ENCODE results near the gene CTNNA2. TPM values are rescaled to one million over a fixed set of nuclear protein-coding genes. Genes with fewer than 3 reads are reported as not detected.

The CTNNA2 gene
- total RNA-seq, 2 experiments from 2014 or later = not detected

DNA sequence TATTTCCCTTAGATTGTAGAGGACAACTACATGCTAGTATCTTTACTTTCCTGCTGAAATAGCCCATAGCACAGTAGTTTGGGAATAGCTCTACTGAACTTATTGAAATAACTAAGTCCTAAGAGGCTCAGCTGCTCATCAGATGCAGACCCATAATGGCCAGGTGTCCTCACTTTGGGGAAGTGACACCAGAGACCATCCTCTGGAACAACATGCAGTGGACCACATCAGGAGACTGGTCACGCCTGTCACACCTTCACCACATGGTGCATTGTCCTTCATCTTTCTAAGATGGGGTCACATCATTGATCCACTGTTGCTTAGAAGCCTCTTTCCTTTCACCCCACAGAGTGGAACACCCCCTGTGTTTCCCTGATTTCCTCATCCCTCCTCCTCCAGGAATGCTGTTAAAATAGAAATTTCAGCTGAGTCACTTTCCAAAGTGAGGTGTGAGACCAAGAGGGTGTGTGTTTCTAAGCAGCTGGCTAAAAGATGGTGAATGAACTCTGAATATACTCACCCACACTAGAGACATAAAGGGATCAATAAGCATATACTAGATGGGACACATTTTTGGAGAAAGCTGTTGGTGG is 1006.9 kb downstream of the CTNNA2 start:
- H3K4me3 Mint-ChIP-seq = no peak overlapping the region
- CTCF ChIA-PET = no interaction called here
- H3K27ac Mint-ChIP-seq = no peak overlapping the region
- no peak for DNase-seq
- no peaks in the 10 kb centered on the region for H3K9me3 Mint-ChIP-seq
- H3K4me1 Mint-ChIP-seq = no peaks in the 10 kb centered on the region
- H3K27me3 Mint-ChIP-seq = no peaks in the 10 kb centered on the region
- H3K36me3 Mint-ChIP-seq (ENCODE audit: low read depth) = no peaks in the 10 kb centered on the region
- POLR2A ChIA-PET = no interaction called here

DNA sequence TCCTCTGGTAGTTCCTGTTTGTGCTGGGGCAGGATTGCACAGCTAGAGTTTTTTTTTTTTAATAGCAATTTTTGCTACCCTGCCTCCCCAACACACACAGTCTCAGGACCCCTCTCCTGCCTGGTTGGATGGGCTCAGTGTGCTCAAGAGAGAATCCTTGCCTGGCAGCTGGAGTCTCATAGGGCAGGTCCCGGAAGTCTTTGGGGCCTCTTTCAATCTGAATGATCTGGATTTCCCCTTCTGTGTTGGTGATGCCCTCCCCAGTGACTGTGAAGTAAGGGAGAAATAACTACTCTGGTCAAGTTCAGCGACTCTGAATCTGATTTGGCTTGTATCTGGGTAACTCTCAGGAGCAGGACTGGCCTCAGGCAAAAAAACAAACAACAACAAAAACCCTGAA is 1012.3 kb downstream of the CTNNA2 start:
- ChIA-PET POLR2A (no interaction called here), CTCF (no interaction called here)
- H3K4me1 Mint-ChIP-seq = no peaks in the 10 kb centered on the region
- peaks cover 3% of the 10 kb centered on the region for H3K9me3 Mint-ChIP-seq
- H3K27ac Mint-ChIP-seq = no peak overlapping the region
- H3K27me3 Mint-ChIP-seq = no peaks in the 10 kb centered on the region
- H3K4me3 Mint-ChIP-seq = no peak overlapping the region
- H3K36me3 Mint-ChIP-seq (ENCODE audit: low read depth) = no peaks in the 10 kb centered on the region
- DNase-seq = no peak

DNA sequence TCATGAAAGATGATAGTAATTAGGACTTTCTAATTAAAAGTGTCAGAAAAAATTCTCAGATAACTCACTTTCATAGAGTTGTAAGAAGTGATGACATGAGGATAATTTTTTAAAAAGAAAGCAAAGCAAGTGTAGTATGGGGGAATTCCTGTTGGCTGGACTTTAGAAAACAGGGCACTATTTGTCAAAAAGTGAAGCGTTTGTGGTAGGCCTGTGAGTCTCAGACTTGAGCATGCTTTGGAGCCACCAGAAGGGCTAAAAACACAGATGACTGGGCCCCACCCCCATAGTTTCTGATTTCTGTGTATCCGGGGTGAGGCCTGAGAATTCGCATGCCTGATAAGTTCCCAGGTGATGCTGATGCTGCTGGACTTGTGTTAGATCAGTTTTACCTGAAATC is 1014.3 kb downstream of the CTNNA2 start:
- Mint-ChIP-seq H3K9me3 (peaks cover 3% of the 10 kb centered on the region), H3K27me3 (no peaks in the 10 kb centered on the region), H3K4me1 (no peaks in the 10 kb centered on the region), H3K4me3 (no peak overlapping the region), H3K27ac (no peak overlapping the region), H3K36me3 (ENCODE audit: low read depth) (no peaks in the 10 kb centered on the region)
- CTCF ChIA-PET = no interaction called here
- DNase-seq = no peak
- POLR2A ChIA-PET = no interaction called here

DNA sequence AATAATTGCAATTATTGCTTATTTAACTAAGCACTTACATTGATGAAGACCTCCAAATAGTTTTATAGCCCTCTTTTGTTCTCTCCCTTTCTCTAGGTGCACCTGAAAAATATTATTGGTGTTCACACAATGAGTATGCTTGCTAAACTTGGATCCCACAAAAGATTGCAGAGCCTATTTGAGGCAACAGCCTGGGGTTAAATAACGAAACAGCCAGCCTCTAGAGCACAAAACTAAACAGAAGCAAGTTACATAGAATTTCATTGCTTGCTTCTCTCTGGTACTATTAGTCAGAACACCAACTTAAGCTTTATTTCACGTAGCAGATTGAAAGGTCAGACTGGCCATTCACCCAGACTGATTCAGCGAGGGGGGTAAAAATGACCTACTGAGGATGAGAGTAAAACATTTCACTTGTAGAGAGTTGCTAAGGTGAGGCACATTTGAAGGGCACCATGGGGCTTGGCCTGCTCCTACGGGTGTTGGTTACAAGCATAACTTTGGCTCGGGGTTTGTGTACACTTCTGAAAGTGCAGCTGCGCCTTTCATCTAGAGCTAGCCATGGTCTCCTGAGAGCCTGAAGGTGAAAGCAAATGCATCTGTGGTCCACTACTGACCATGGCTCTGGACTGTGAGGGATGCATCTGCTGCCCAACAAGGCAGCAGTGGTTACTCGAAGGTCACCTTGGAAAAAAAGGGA is 1016.8 kb downstream of the CTNNA2 start:
- ChIA-PET CTCF (no interaction called here), POLR2A (no interaction called here)
- no peak for DNase-seq
- Mint-ChIP-seq H3K27ac (no peak overlapping the region), H3K9me3 (peaks cover 3% of the 10 kb centered on the region), H3K27me3 (no peaks in the 10 kb centered on the region), H3K36me3 (ENCODE audit: low read depth) (no peaks in the 10 kb centered on the region), H3K4me1 (no peaks in the 10 kb centered on the region), H3K4me3 (no peak overlapping the region)

DNA sequence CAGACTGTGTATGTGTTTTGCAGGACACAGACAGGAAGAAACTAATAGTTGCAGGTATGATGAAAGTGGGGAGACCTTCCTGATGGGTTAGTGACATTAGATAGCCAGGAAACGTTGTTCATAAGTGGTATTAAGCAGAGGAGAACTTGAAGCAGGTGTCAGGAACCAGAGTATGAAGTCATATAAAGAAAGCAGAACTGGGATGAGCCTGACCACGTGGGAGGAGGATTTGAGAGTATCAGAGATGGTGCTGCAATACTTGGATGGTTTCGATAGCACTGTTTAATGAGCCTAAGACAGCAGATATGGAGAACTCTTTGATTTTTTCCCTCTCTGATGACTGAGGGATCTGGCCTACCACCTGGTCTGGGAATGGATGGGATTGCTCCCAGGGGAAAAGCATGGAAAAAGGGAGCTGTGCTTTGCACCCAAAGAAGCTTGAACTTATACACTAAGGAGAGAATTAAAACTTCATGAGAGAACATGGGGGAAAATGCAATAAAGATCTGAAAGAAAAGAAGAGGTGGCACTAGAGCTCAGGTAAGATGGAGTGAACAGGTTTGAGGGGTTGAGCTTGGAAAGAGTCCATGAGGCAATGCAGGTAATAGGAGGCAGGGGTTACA is 1017.7 kb downstream of the CTNNA2 start:
- no peaks in the 10 kb centered on the region for H3K36me3 Mint-ChIP-seq (ENCODE audit: low read depth)
- H3K27me3 Mint-ChIP-seq = no peaks in the 10 kb centered on the region
- ChIA-PET POLR2A (no interaction called here), CTCF (no interaction called here)
- no peak overlapping the region for H3K27ac Mint-ChIP-seq
- peaks cover 3% of the 10 kb centered on the region for H3K9me3 Mint-ChIP-seq
- H3K4me1 Mint-ChIP-seq = no peaks in the 10 kb centered on the region
- no peak overlapping the region for H3K4me3 Mint-ChIP-seq
- DNase-seq = no peak

DNA sequence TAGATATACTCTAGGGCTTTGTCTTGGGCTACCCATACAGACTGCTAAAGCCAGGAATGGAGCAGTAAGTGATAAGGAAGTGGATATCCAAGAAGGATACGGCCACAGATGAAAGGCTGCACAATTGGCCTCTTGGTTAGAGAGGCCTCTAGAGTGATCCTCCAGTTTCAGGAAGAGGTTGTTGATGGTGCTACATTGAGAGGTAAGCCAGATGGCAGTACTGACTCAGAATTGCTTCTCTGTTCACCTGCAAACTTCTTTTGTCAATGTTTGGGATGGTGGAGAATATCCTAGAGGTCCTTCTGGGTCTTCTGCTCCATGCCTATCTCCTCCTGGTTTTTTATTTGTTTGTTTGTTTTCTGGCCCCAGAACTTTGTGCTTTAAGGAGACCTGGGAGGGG is 1018.5 kb downstream of the CTNNA2 start:
- Mint-ChIP-seq H3K36me3 (ENCODE audit: low read depth) (no peaks in the 10 kb centered on the region), H3K9me3 (peaks cover 3% of the 10 kb centered on the region), H3K4me1 (no peaks in the 10 kb centered on the region), H3K27ac (no peak overlapping the region), H3K27me3 (no peaks in the 10 kb centered on the region), H3K4me3 (no peak overlapping the region)
- POLR2A ChIA-PET = no interaction called here
- no peak for DNase-seq
- CTCF ChIA-PET = no interaction called here

DNA sequence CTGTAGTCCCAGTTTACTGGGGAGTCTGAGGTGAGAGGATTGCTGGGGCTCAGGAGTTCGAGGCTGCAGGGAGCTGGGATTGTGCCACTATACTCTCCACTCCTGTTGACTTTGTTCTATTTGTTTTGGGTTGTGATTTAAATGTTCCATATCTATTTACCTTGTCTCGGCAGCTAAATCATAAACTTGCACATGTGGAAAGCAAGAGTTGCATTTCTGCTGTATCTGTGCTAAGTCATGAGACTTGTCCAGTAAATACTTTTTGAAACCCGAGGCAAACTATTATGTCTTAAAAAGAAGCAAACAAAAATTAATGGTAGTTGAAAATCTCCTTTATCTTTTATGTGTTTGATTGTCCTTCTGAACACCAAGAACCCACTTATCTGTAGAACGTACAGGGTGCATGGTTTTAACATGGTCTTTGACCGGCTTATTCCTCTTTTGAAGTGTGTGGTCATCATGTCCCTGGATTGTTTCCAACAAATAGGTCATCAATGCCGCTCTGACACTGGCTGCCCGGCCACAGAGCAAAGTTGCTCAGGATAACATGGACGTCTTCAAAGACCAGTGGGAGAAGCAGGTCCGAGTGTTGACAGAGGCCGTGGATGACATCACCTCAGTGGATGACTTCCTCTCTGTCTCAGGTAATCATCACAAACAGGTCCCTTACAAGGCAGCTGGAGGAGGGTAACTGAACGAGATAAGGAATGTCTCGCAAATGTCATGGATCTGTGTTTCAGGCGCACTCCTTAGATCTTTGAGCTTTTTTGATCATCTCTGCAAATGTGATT is 1032.8 kb downstream of the CTNNA2 start:
- POLR2A ChIA-PET = no interaction called here
- CTCF ChIA-PET = no interaction called here
- Mint-ChIP-seq H3K9me3 (peaks cover 10% of the 10 kb centered on the region), H3K4me1 (no peaks in the 10 kb centered on the region), H3K27me3 (no peaks in the 10 kb centered on the region), H3K36me3 (ENCODE audit: low read depth) (no peaks in the 10 kb centered on the region), H3K27ac (no peak overlapping the region), H3K4me3 (no peak overlapping the region)
- no peak for DNase-seq

DNA sequence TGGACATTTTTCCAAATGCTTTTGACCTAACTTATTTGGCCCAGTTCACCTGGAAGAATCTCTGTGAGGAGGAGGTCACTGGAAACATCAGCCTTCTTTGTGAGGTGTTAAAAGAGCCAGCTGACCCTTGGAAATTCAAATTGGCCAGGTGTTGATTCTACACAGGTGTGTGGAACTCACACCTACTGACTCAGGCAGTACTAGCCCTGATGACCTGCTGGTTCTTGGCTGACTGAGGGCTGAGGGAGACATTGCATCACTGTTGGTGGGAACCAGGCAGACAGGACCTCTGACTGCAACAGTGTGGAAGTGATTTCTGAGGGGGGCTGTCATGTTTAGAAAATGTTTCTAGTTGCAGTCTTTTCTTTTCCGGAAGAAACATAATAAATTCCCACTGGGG is 1033.9 kb downstream of the CTNNA2 start:
- CTCF ChIA-PET = no interaction called here
- no peaks in the 10 kb centered on the region for H3K4me1 Mint-ChIP-seq
- H3K27me3 Mint-ChIP-seq = no peaks in the 10 kb centered on the region
- no peak for DNase-seq
- POLR2A ChIA-PET = no interaction called here
- no peak overlapping the region for H3K27ac Mint-ChIP-seq
- H3K9me3 Mint-ChIP-seq = peaks cover 10% of the 10 kb centered on the region
- no peaks in the 10 kb centered on the region for H3K36me3 Mint-ChIP-seq (ENCODE audit: low read depth)
- no peak overlapping the region for H3K4me3 Mint-ChIP-seq

DNA sequence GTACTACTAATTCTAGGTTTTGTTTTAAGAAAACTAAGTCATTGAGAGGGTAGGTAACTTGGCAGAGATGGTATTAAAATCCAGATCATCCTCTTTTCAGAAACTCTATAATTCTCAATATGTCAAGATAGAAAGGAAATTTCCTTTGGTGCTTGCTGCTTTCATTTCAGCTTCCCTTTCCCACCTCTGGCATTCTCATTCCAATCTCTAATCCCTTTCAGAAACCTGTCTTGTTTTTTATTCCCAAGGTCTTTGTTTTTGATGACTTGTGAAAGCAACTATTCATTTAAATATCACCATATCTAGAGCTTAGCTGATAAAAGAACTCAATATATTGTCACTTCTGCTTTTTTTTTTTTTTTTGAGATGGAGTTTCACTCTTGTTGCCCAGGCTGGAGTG is 1034.5 kb downstream of the CTNNA2 start:
- CTCF ChIA-PET = no interaction called here
- Mint-ChIP-seq H3K27ac (no peak overlapping the region), H3K27me3 (no peaks in the 10 kb centered on the region), H3K4me3 (no peak overlapping the region), H3K36me3 (ENCODE audit: low read depth) (no peaks in the 10 kb centered on the region), H3K9me3 (peaks cover 10% of the 10 kb centered on the region), H3K4me1 (no peaks in the 10 kb centered on the region)
- DNase-seq = no peak
- POLR2A ChIA-PET = no interaction called here

DNA sequence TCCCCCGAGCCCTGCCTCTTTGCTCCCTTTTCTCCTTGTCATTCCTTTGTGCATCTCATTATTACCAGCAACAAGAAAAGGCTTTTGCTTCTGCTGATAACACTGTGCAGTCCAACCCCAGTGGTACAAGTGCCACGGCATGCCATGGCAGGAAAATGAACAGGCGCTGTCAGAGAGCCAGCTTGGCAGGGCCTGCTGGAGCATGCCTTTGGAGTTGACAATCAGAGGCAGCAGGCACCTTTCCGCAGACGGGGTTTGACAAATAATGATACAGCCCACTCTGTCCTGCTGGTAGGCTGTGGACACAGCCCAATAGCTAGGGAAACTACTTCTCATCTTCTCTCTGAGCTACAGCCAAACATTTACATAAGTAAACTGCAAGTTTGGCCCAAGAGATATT is 1035.6 kb downstream of the CTNNA2 start:
- no peak overlapping the region for H3K4me3 Mint-ChIP-seq
- no peaks in the 10 kb centered on the region for H3K4me1 Mint-ChIP-seq
- peaks cover 10% of the 10 kb centered on the region for H3K9me3 Mint-ChIP-seq
- H3K27ac Mint-ChIP-seq = no peak overlapping the region
- H3K27me3 Mint-ChIP-seq = no peaks in the 10 kb centered on the region
- CTCF ChIA-PET = no interaction called here
- DNase-seq = no peak
- POLR2A ChIA-PET = no interaction called here
- H3K36me3 Mint-ChIP-seq (ENCODE audit: low read depth) = no peaks in the 10 kb centered on the region

DNA sequence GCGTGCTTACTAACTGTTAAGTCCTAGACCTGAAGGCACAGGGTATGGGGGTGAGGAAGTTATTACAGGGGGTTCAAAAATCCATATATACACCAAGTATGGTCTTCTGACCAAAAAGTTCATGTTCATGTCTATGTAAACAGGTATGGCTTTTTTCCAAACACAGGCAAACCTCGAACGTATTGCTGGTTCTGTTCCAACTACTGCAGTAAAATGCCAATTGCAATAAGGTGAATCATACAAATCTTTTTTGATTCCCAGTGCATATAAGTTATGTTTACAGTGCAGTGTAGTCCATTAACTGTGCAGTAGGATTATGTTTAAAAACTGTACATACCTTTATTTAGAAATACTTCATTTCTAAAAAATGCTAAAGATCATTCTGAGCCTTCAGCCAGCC is 1037.0 kb downstream of the CTNNA2 start:
- no peaks in the 10 kb centered on the region for H3K36me3 Mint-ChIP-seq (ENCODE audit: low read depth)
- no peak for DNase-seq
- H3K9me3 Mint-ChIP-seq = peaks cover 6% of the 10 kb centered on the region
- CTCF ChIA-PET = no interaction called here
- H3K27ac Mint-ChIP-seq = no peak overlapping the region
- H3K4me3 Mint-ChIP-seq = no peak overlapping the region
- no peaks in the 10 kb centered on the region for H3K4me1 Mint-ChIP-seq
- no peaks in the 10 kb centered on the region for H3K27me3 Mint-ChIP-seq
- POLR2A ChIA-PET = no interaction called here

DNA sequence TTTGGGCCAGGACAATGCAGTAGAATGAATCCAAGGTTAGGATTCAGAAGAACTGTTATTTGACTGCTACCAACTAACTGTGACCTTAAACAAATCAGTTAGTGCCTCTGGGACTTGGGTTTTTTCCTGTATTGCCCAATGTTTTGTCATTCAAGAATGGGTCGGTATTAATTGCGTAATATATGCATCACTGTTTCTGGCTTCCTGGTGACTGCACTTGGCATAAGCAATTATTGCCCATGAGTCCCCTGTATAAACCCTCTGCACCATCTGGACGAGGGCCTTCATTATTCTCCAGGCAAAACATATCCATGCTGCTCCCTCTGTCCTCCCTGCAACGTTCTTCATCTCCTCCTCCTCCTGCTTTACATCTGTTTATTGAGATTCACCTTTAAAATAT is 1047.5 kb downstream of the CTNNA2 start:
- POLR2A ChIA-PET = no interaction called here
- CTCF ChIA-PET = no interaction called here
- no peak for DNase-seq
- no peak overlapping the region for H3K27ac Mint-ChIP-seq
- H3K9me3 Mint-ChIP-seq = peaks cover 5% of the 10 kb centered on the region
- H3K27me3 Mint-ChIP-seq = no peaks in the 10 kb centered on the region
- no peaks in the 10 kb centered on the region for H3K36me3 Mint-ChIP-seq (ENCODE audit: low read depth)
- H3K4me1 Mint-ChIP-seq = no peaks in the 10 kb centered on the region
- H3K4me3 Mint-ChIP-seq = no peak overlapping the region

DNA sequence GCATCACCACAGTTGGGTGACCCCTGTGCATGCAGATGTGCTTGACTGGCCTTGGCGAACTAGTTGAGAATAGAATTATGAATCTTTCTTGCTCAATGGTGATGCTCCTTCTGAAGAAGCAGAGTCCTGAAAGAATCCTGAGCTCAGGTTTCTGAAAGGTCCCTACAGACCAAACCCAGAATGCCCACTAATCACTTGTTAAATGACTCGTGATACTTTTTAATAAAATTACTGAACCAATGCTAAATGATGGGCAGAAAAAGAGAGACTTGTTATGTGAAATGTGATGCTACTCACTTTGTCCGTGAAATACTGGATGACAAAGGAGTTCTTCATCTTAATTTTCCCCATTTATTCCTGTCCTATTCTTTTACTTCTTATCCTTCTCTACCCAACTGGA is 1055.2 kb downstream of the CTNNA2 start:
- Mint-ChIP-seq H3K36me3 (ENCODE audit: low read depth) (no peaks in the 10 kb centered on the region), H3K27me3 (no peaks in the 10 kb centered on the region), H3K4me1 (no peaks in the 10 kb centered on the region), H3K4me3 (no peak overlapping the region), H3K27ac (no peak overlapping the region), H3K9me3 (peaks cover 4% of the 10 kb centered on the region)
- POLR2A ChIA-PET = no interaction called here
- CTCF ChIA-PET = no interaction called here
- DNase-seq = no peak
